Gastrocnemius medialis (tissue), 4 donors: ENCODE measurements around the gene NABP1. TPM values are rescaled to one million over a fixed set of nuclear protein-coding genes. Genes with fewer than 3 reads are reported as not detected.

Source experiments
- ATAC-seq, 2 donors: fragments of 150-250 bp; one replicate each; pipeline ENCODE4 v1.9.1; 2016
- DNase-seq, 2 donors: peaks; one replicate each; pipeline ENCODE4 v3.0.0-alpha.2; 2019
- H3K27ac ChIP-seq, 4 donors: fragments of 200-600 bp; sonication (generic); 1 replicate in 1 of 4; 2 replicates in 3 of 4; pipeline ENCODE4 v1.5.1; 2016 to 2018; ENCODE audit warnings: mild to moderate bottlenecking in 2 of 4, moderate library complexity in 1 of 4
- H3K27me3 ChIP-seq, 3 donors: fragments of 200-600 bp; sonication (generic) in 2 of 3; 1 replicate in 1 of 3; 2 replicates in 2 of 3; pipeline versions ENCODE4 v1.5.1 to v1.6.0; 2016 to 2019; ENCODE audit warnings: mild to moderate bottlenecking in 1 of 3, moderate library complexity in 1 of 3
- H3K36me3 ChIP-seq, 2 donors: fragments of 200-600 bp; sonication (generic) in 1 of 2; one replicate each; pipeline ENCODE4 v1.5.1; 2017 to 2018
- H3K4me1 ChIP-seq, 2 donors: fragments of 200-600 bp; sonication (generic) in 1 of 2; one replicate each; pipeline ENCODE4 v1.5.1; 2016 to 2017; ENCODE audit warnings: mild to moderate bottlenecking in 2 of 2
- H3K4me3 ChIP-seq, 4 donors: fragments of 200-600 bp; sonication (generic) in 3 of 4; 1 replicate in 1 of 4; 2 replicates in 3 of 4; pipeline ENCODE4 v1.5.1; 2016 to 2019; ENCODE audit warnings: mild to moderate bottlenecking in 2 of 4
- H3K9me3 ChIP-seq, 3 donors: fragments of 200-600 bp; sonication (generic) in 2 of 3; 1 replicate in 1 of 3; 2 replicates in 2 of 3; pipeline ENCODE4 v1.5.1; 2016 to 2019
- CTCF ChIP-seq, 5 experiments: fragments of 450-650 bp in 3 of 5; fragments of 200-600 bp in 2 of 5; sonication (generic) in 2 of 5; IDR thresholded peaks in 4 of 5; conservative IDR thresholded peaks in 1 of 5; 1 replicate in 4 of 5; 2 replicates in 1 of 5; pipeline ENCODE4 v1.5.1; 2016 to 2019; ENCODE audit warnings: antibody characterized with exemption in 5 of 5, mild to moderate bottlenecking in 3 of 5, moderate library complexity in 3 of 5
- POLR2A ChIP-seq, 2 donors: fragments of 450-650 bp; IDR thresholded peaks; one replicate each; pipeline ENCODE4 v1.6.1; 2017; ENCODE audit warnings: antibody characterized with exemption in 2 of 2, mild to moderate bottlenecking in 2 of 2, moderate library complexity in 2 of 2
- in situ Hi-C, 4 donors: fragments of 200-750 bp; cut with MboI; loops; one replicate each; pipeline versions ENCODE4 v1.15.0 to v1.8.0; 2017; ENCODE audit warnings: low sequenced_read_pairs in 4 of 4
- intact Hi-C: fragments of 100-400 bp; cut with DNase I; formaldehyde crosslinking; loops from one replicate; pipeline ENCODE4 v1.15.1; 2023; ENCODE audit warnings: low total_unique reads
- total RNA-seq, 4 donors: library from RNA; depleted of rRNA; stranded (reverse); fragments of >200 nt; gene quantifications; one replicate each; pipeline versions ENCODE4 v1.1.0 to v1.2.3, GENCODE V29; 2016

NABP1 gene
- total RNA-seq, 4 donors from 2014 or later = 0.63 to 5.5 (median 4.0) TPM

- in situ Hi-C loops (loop anchor here (5.0 to 25.0 kb wide), 4 partner anchors 126 to 681 kb away; partner anchors contain the start of genes STAT1 (in 2 of the 4) and STAT4 (in 1 of the 4)), intact Hi-C loops (no loop called here)
- ATAC-seq = no peak
- Histone ChIP-seq H3K4me3 (no peak overlapping the region), H3K9me3 (no peaks in the 10 kb centered on the region), H3K27me3 (no peaks in the 10 kb centered on the region), H3K36me3 (peaks cover 0 to under 1% of the 10 kb centered on the region in 2 donors), H3K27ac (no peak overlapping the region), H3K4me1 (peaks cover 7 to 17% of the 10 kb centered on the region in 2 donors)
- TF ChIP-seq CTCF (IDR thresholded peaks at IDR 0.05 in 4 of 5, conservative IDR thresholded peaks at IDR 0.05 in 1 of 5) (no peak), POLR2A (IDR thresholded peaks at IDR 0.05) (no peak)
- DNase-seq = no peak
Observed at GRCh38 chr2:191693166-191693565, 15.2 kb downstream of the NABP1 start.

GRCh38 chr2:191693778-191694177 is 15.8 kb downstream of the NABP1 start:
- intact Hi-C loops = no loop called here
- TF ChIP-seq CTCF (IDR thresholded peaks at IDR 0.05 in 4 of 5, conservative IDR thresholded peaks at IDR 0.05 in 1 of 5) = no peak
- TF ChIP-seq POLR2A (IDR thresholded peaks at IDR 0.05) = no peak
- no peaks in the 10 kb centered on the region for H3K9me3 ChIP-seq
- H3K4me3 ChIP-seq = no peak overlapping the region
- no peak for ATAC-seq
- no peak overlapping the region for H3K27ac ChIP-seq
- no peak for DNase-seq
- H3K4me1 ChIP-seq = peaks cover 7 to 17% of the 10 kb centered on the region in 2 donors
- no peaks in the 10 kb centered on the region for H3K27me3 ChIP-seq
- in situ Hi-C loops = loop anchor here (5.0 to 25.0 kb wide), 4 partner anchors 126 to 681 kb away; partner anchors contain the start of genes STAT1 (in 2 of the 4) and STAT4 (in 1 of the 4)
- H3K36me3 ChIP-seq = no peaks in the 10 kb centered on the region

GRCh38 chr2:191696001-191696400 is 18.1 kb downstream of the NABP1 start:
- ATAC-seq = peak; percentile 98 to 99
- intact Hi-C loops (no loop called here), in situ Hi-C loops (loop anchor here in 2 of 4 donors (25.0 kb wide), 2 partner anchors 534 to 684 kb away; partner anchors contain the start of genes STAT1 (in 2 of the 2) and STAT4 (in 1 of the 2))
- TF ChIP-seq POLR2A (IDR thresholded peaks at IDR 0.05) (no peak), CTCF (IDR thresholded peaks at IDR 0.05 in 4 of 5, conservative IDR thresholded peaks at IDR 0.05 in 1 of 5) (no peak)
- peak; percentile 83 to 86 for DNase-seq
- no peaks in the 10 kb centered on the region for H3K27me3 ChIP-seq
- H3K36me3 ChIP-seq = no peaks in the 10 kb centered on the region
- no peak overlapping the region for H3K4me3 ChIP-seq
- no peaks in the 10 kb centered on the region for H3K9me3 ChIP-seq
- peaks cover 7 to 11% of the 10 kb centered on the region in 2 donors for H3K4me1 ChIP-seq
- H3K27ac ChIP-seq = peak overlapping the region in 3 of 4 donors; percentile 30 to 54 (median 46)

- intact Hi-C loops (no loop called here), in situ Hi-C loops (loop anchor here in 2 of 4 donors (25.0 kb wide), 2 partner anchors 535 to 685 kb away; partner anchors contain the start of genes STAT1 (in 2 of the 2) and STAT4 (in 1 of the 2))
- Histone ChIP-seq H3K4me3 (no peak overlapping the region), H3K27me3 (no peaks in the 10 kb centered on the region), H3K9me3 (no peaks in the 10 kb centered on the region), H3K27ac (no peak overlapping the region), H3K36me3 (no peaks in the 10 kb centered on the region), H3K4me1 (peaks cover 7 to 8% of the 10 kb centered on the region in 2 donors)
- TF ChIP-seq CTCF (IDR thresholded peaks at IDR 0.05 in 4 of 5, conservative IDR thresholded peaks at IDR 0.05 in 1 of 5) (no peak), POLR2A (IDR thresholded peaks at IDR 0.05) (no peak)
- ATAC-seq = no peak
- DNase-seq = no peak
Observed at GRCh38 chr2:191696966-191697365, 19.0 kb downstream of the NABP1 start.
